ENCODE measurements around the gene RNF167.

Gene RNF167

GRCh38 chr17:4949321-4950074 is 9.4 kb downstream of the RNF167 start:
- peaks cover 23% of the 10 kb centered on the region for H3K36me3 ChIP-seq

GRCh38 chr17:4950075-4950745 is 10.1 kb downstream of the RNF167 start:
- H4K20me1 ChIP-seq = peaks cover 31% of the 10 kb centered on the region
- peak overlapping the region; percentile 100 for H3K4me3 ChIP-seq
- H3K9ac ChIP-seq = peak overlapping the region; percentile 91
- peak overlapping the region; percentile 98 for H3K4me2 ChIP-seq
- no peaks in the 10 kb centered on the region for H3K9me3 ChIP-seq
- no peak for TF ChIP-seq Cebpa-rat (IDR thresholded peaks at IDR 0.05)
- H3K36me3 ChIP-seq = peaks cover 20% of the 10 kb centered on the region
- peak overlapping the region; percentile 99 for H3K27ac ChIP-seq
- H3K4me1 ChIP-seq = peaks cover 58% of the 10 kb centered on the region
- no peaks in the 10 kb centered on the region for H3K27me3 ChIP-seq

More at GRCh38 chr17:4949321-4950074, 9.4 kb downstream of the RNF167 start:
- no peaks in the 10 kb centered on the region for H3K27me3 ChIP-seq
- no peak for TF ChIP-seq Cebpa-rat (IDR thresholded peaks at IDR 0.05)
- H3K9ac ChIP-seq = peak overlapping the region; percentile 91
- H3K27ac ChIP-seq = peak overlapping the region; percentile 99
- no peaks in the 10 kb centered on the region for H3K9me3 ChIP-seq
- H3K4me2 ChIP-seq = peak overlapping the region; percentile 98
- H3K4me1 ChIP-seq = peaks cover 65% of the 10 kb centered on the region
- H4K20me1 ChIP-seq = peaks cover 38% of the 10 kb centered on the region
- H3K4me3 ChIP-seq = peak overlapping the region; percentile 100

GRCh38 chr17:4950746-4951204 is 10.7 kb downstream of the RNF167 start, which contains the start of gene ENO3:
Gene ENO3, plus strand, starts transcription at chr17:4951119. Its CDS starts 711 bp downstream, at chr17:4951830.
- TF ChIP-seq Cebpa-rat (IDR thresholded peaks at IDR 0.05) = no peak
- Histone ChIP-seq H3K36me3 (peaks cover 18% of the 10 kb centered on the region), H3K4me1 (peaks cover 52% of the 10 kb centered on the region), H3K4me3 (peak within 1 kb of the TSS; percentile 100), H3K27me3 (no peaks in the 10 kb centered on the region), H4K20me1 (peaks cover 25% of the 10 kb centered on the region), H3K4me2 (peak within 1 kb of the TSS; percentile 98), H3K9ac (peak within 1 kb of the TSS; percentile 91), H3K27ac (peak within 1 kb of the TSS; percentile 99), H3K9me3 (no peaks in the 10 kb centered on the region)

GRCh38 chr17:4951486-4951885 is 11.4 kb downstream of the RNF167 start:
- Histone ChIP-seq H3K9me3 (no peaks in the 10 kb centered on the region), H3K4me2 (peak overlapping the region; percentile 98), H3K27me3 (no peaks in the 10 kb centered on the region), H3K27ac (peak overlapping the region; percentile 99), H4K20me1 (peaks cover 18% of the 10 kb centered on the region), H3K36me3 (peaks cover 18% of the 10 kb centered on the region), H3K4me1 (peaks cover 46% of the 10 kb centered on the region), H3K4me3 (peak overlapping the region; percentile 100), H3K9ac (peak overlapping the region; percentile 91)
- no peak for TF ChIP-seq Cebpa-rat (IDR thresholded peaks at IDR 0.05)

- H4K20me1 ChIP-seq = no peaks in the 10 kb centered on the region
- H3K9me3 ChIP-seq = no peaks in the 10 kb centered on the region
- H3K27ac ChIP-seq = peak overlapping the region; percentile 50
- no peak for TF ChIP-seq Cebpa-rat (IDR thresholded peaks at IDR 0.05)
- peak overlapping the region; percentile 23; the same call in 1 of the 2 replicates for H3K9ac ChIP-seq
- peak overlapping the region; percentile 65 for H3K4me2 ChIP-seq
- H3K27me3 ChIP-seq = no peaks in the 10 kb centered on the region
- H3K4me3 ChIP-seq = no peak overlapping the region
- peaks cover 62% of the 10 kb centered on the region for H3K4me1 ChIP-seq
- peaks cover 24% of the 10 kb centered on the region; the same call in 1 of the 2 replicates for H3K36me3 ChIP-seq
Observed at GRCh38 chr17:4953451-4953961, 13.4 kb downstream of the RNF167 start.

GRCh38 chr17:4955091-4955490 is 15.0 kb downstream of the RNF167 start:
- no peak overlapping the region for H3K4me2 ChIP-seq
- H3K9me3 ChIP-seq = no peaks in the 10 kb centered on the region
- H4K20me1 ChIP-seq = no peaks in the 10 kb centered on the region
- no peak overlapping the region for H3K9ac ChIP-seq
- no peaks in the 10 kb centered on the region for H3K27me3 ChIP-seq
- no peak overlapping the region for H3K4me3 ChIP-seq
- peaks cover 77% of the 10 kb centered on the region for H3K4me1 ChIP-seq
- no peak overlapping the region for H3K27ac ChIP-seq
- TF ChIP-seq Cebpa-rat (IDR thresholded peaks at IDR 0.05) = no peak
- peaks cover 34% of the 10 kb centered on the region for H3K36me3 ChIP-seq

- Histone ChIP-seq H3K4me1 (peaks cover 73% of the 10 kb centered on the region), H3K4me2 (no peak overlapping the region), H3K9ac (no peak overlapping the region), H3K36me3 (peaks cover 42% of the 10 kb centered on the region), H3K27ac (no peak overlapping the region), H3K9me3 (no peaks in the 10 kb centered on the region), H3K4me3 (no peak overlapping the region), H3K27me3 (no peaks in the 10 kb centered on the region), H4K20me1 (no peaks in the 10 kb centered on the region)
- no peak for TF ChIP-seq Cebpa-rat (IDR thresholded peaks at IDR 0.05)
Observed at GRCh38 chr17:4956493-4957061, 16.5 kb downstream of the RNF167 start.

GRCh38 chr17:4958102-4958501 is 18.0 kb downstream of the RNF167 start:
- no peak for TF ChIP-seq Cebpa-rat (IDR thresholded peaks at IDR 0.05)
- Histone ChIP-seq H3K4me1 (peaks cover 57% of the 10 kb centered on the region), H3K4me2 (peak overlapping the region; percentile 17), H4K20me1 (no peaks in the 10 kb centered on the region), H3K9me3 (no peaks in the 10 kb centered on the region), H3K36me3 (peaks cover 47% of the 10 kb centered on the region), H3K9ac (0 out of 2 replicates have a peak overlapping the region, but pooled peaks have one; percentile 5), H3K27ac (no peak overlapping the region), H3K27me3 (no peaks in the 10 kb centered on the region), H3K4me3 (no peak overlapping the region)

GRCh38 chr17:4959261-4959965 is 19.3 kb downstream of the RNF167 start:
- H3K27me3 ChIP-seq = no peaks in the 10 kb centered on the region
- TF ChIP-seq Cebpa-rat (IDR thresholded peaks at IDR 0.05) = no peak
- peaks cover 47% of the 10 kb centered on the region for H3K4me1 ChIP-seq
- peaks cover 47% of the 10 kb centered on the region for H3K36me3 ChIP-seq
- H4K20me1 ChIP-seq = no peaks in the 10 kb centered on the region
- no peak overlapping the region for H3K4me2 ChIP-seq
- no peak overlapping the region for H3K4me3 ChIP-seq
- H3K9ac ChIP-seq = no peak overlapping the region
- no peaks in the 10 kb centered on the region for H3K9me3 ChIP-seq
- H3K27ac ChIP-seq = 0 out of 2 replicates have a peak overlapping the region, but pooled peaks have one; percentile 9
